Parathyroid adenoma (tissue), 2 donors: ENCODE results near the gene HIKESHI.
"Not testable (repeated sequence)": the region's sequence is repeated elsewhere in the genome, so short reads cannot be mapped to it uniquely, and the experiment has no call there.

Experiments used
- H2AFZ ChIP-seq: fragments of 300-600 bp; sonication (generic); one replicate; pipeline ENCODE4 v1.7.0; 2017; ENCODE audit warnings: antibody characterized with exemption, mild to moderate bottlenecking
- H3K27ac ChIP-seq: fragments of 300-600 bp; sonication (generic); one replicate; pipeline ENCODE4 v1.7.0; 2017
- H3K27me3 ChIP-seq: fragments of 300-600 bp; sonication (generic); one replicate; pipeline ENCODE4 v1.7.0; 2017; ENCODE audit warnings: low read length; ENCODE audit not compliant: control insufficient read depth, insufficient read depth
- H3K36me3 ChIP-seq: fragments of 300-600 bp; sonication (generic); one replicate; pipeline ENCODE4 v1.7.0; 2017; ENCODE audit warnings: low read length; ENCODE audit not compliant: control insufficient read depth, insufficient read depth
- H3K4me1 ChIP-seq: fragments of 300-600 bp; sonication (generic); one replicate; pipeline ENCODE4 v1.7.0; 2017; ENCODE audit warnings: control low read depth
- H3K4me2 ChIP-seq: fragments of 300-600 bp; sonication (generic); one replicate; pipeline ENCODE4 v1.7.0; 2017; ENCODE audit warnings: low read length
- H3K4me3 ChIP-seq: fragments of 300-600 bp; sonication (generic); one replicate; pipeline ENCODE4 v1.7.0; 2017; ENCODE audit warnings: low read depth, low read length
- H3K79me2 ChIP-seq: fragments of 300-600 bp; sonication (generic); one replicate; pipeline ENCODE4 v1.7.0; 2017; ENCODE audit warnings: control low read depth
- H3K9ac ChIP-seq: fragments of 300-600 bp; sonication (generic); one replicate; pipeline ENCODE4 v1.7.0; 2017; ENCODE audit warnings: mild to moderate bottlenecking
- H3K9me3 ChIP-seq: fragments of 300-600 bp; sonication (generic); one replicate; pipeline ENCODE4 v1.7.0; 2017; ENCODE audit warnings: low read length; ENCODE audit not compliant: control insufficient read depth
- TF ChIP-seq, protein P1 (sequence below): fragments of 300-600 bp; sonication (generic); IDR thresholded peaks from one replicate; pipeline ENCODE4 v1.7.0; 2017; ENCODE audit warnings: antibody characterized with exemption, mild to moderate bottlenecking
- donor health status: primary hyperparathyroidism.

The HIKESHI gene

DNA sequence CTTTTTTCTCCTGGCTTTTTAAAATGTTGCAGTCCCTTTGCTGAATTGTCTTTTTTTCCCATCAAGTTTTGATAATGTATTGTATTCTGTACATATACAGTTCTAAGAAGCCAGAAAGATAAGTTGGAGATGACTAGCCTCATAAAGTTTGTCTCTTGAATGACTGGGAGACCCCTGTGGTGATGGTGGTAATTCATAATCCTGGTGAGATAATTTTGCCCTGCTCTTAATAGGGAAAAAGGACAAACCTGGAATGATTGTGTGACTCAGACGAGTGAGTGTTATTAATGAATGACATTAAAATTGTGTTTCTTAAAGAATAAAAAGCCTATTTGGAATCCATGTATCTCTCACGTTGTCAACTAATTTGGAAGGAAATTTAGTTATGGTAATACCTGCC is 1.2 kb downstream of the HIKESHI start:
- Histone ChIP-seq H3K79me2 (no peaks in the 10 kb centered on the region), H2AFZ (no peak overlapping the region), H3K27ac (no peak overlapping the region), H3K4me3 (peak overlapping the region; percentile 93), H3K9me3 (no peaks in the 10 kb centered on the region), H3K27me3 (no peaks in the 10 kb centered on the region), H3K4me1 (no peaks in the 10 kb centered on the region), H3K9ac (no peak overlapping the region), H3K4me2 (peak overlapping the region; percentile 73), H3K36me3 (no peaks in the 10 kb centered on the region)
- TF ChIP-seq, protein P1, sequence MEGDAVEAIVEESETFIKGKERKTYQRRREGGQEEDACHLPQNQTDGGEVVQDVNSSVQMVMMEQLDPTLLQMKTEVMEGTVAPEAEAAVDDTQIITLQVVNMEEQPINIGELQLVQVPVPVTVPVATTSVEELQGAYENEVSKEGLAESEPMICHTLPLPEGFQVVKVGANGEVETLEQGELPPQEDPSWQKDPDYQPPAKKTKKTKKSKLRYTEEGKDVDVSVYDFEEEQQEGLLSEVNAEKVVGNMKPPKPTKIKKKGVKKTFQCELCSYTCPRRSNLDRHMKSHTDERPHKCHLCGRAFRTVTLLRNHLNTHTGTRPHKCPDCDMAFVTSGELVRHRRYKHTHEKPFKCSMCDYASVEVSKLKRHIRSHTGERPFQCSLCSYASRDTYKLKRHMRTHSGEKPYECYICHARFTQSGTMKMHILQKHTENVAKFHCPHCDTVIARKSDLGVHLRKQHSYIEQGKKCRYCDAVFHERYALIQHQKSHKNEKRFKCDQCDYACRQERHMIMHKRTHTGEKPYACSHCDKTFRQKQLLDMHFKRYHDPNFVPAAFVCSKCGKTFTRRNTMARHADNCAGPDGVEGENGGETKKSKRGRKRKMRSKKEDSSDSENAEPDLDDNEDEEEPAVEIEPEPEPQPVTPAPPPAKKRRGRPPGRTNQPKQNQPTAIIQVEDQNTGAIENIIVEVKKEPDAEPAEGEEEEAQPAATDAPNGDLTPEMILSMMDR = no peak

DNA sequence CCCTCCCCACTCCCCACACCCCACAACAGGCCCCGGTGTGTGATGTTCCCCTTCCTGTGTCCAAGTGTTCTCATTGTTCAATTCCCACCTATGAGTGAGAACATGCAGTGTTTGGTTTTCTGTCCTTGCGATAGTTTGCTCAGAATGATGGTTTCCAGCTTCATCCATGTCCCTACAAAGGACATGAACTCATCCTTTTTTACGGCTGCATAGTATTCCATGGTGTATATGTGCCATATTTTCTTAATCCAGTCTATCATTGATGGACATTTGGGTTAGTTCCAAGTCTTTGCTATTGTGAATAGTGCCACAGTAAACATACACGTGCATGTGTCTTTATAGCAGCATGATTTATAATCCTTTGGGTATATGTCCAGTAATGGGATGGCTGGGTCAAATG is 6.7 kb downstream of the HIKESHI start:
- not testable (repeated sequence) for H3K27me3 ChIP-seq, H3K4me3 ChIP-seq, H3K4me1 ChIP-seq, H3K79me2 ChIP-seq, H3K9ac ChIP-seq, H3K4me2 ChIP-seq, H3K27ac ChIP-seq, H2AFZ ChIP-seq, H3K9me3 ChIP-seq, H3K36me3 ChIP-seq

DNA sequence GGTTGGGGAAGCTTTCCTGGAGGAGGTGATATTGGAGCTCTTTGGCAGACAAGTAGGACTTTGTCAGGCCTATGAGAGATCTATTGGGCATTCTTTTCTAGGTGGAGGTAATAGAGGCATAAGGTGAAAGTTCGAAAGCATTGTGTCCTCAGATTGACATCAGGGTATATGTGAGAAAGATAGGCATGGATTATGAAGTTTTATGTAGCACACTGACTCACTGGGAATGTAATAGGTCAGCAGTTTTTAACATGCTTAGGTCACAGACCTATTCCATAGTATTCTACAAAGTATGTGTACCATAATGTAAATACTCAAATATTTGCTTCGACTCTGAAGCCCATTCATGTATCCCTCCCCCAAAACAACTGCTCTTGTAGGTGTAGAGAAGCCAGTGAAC is 11.8 kb downstream of the HIKESHI start:
- TF ChIP-seq, protein P1 = no peak
- no peak overlapping the region for H3K4me2 ChIP-seq
- H3K4me1 ChIP-seq = no peaks in the 10 kb centered on the region
- no peaks in the 10 kb centered on the region for H3K79me2 ChIP-seq
- no peaks in the 10 kb centered on the region for H3K27me3 ChIP-seq
- H3K36me3 ChIP-seq = no peaks in the 10 kb centered on the region
- no peak overlapping the region for H3K9ac ChIP-seq
- no peak overlapping the region for H3K4me3 ChIP-seq
- H3K27ac ChIP-seq = no peak overlapping the region
- H3K9me3 ChIP-seq = no peaks in the 10 kb centered on the region
- no peak overlapping the region for H2AFZ ChIP-seq

DNA sequence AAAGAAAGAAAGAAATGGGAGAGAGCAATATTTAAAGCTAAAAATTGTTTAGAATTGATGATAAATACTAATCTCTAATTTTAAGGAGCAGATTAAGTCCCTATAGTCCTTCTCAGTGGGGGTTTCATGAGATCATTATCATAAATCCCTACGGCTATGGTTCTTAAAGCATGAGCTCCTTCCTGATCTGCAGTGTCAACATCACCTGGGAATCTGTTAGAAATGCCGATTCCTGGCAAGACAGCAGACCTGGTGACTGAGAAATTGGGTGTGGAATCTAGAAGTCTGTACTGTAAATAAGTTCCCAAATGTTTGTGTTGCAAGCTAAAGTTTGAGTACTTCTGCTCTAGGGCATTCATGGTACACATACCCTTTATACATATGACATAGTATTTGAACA is 12.6 kb downstream of the HIKESHI start:
- no peak overlapping the region for H2AFZ ChIP-seq
- TF ChIP-seq, protein P1 = no peak
- no peaks in the 10 kb centered on the region for H3K9me3 ChIP-seq

DNA sequence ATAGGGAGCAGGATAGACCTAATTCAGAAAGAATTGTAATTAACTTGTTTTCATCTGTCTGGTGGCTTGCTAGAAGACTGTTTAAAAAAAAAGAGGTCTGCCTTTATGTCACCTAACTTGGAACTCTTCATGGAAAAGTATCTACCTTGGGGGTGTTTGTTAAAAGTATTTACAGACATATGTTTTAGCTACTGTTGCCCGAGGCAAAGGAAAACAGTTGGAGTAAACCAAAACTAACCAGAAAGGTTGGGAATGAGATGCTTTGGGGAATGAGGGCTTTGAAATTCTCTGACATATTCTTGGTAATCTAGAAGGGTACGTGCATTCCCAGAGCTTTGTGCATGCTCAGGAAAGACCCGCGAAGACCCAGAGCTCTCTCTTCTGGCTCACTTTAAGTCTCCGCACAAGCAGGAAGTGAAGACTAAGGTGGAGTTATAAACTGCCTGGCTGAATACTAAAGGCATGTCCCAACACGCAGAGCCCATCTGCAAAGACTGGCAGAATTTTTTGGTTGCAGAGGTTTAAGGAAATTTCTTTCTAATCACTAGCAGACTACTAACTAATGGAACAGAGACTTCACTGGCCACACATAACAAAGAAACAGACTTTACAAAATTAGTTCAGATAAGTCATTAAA is 33.2 kb downstream of the HIKESHI start:
- TF ChIP-seq, protein P1 = no peak

More for the DNA sequence above, 12.6 kb downstream of the HIKESHI start:
- no peak overlapping the region for H3K4me2 ChIP-seq
- no peaks in the 10 kb centered on the region for H3K79me2 ChIP-seq
- H3K36me3 ChIP-seq = no peaks in the 10 kb centered on the region
- H3K27me3 ChIP-seq = no peaks in the 10 kb centered on the region
- no peak overlapping the region for H3K9ac ChIP-seq
- H3K4me3 ChIP-seq = no peak overlapping the region
- no peak overlapping the region for H3K27ac ChIP-seq
- no peaks in the 10 kb centered on the region for H3K4me1 ChIP-seq

More for the DNA sequence above, 33.2 kb downstream of the HIKESHI start:
- Histone ChIP-seq H3K4me2 (no peak overlapping the region), H3K4me3 (no peak overlapping the region), H3K27ac (no peak overlapping the region), H3K9me3 (no peaks in the 10 kb centered on the region), H3K9ac (no peak overlapping the region), H2AFZ (no peak overlapping the region), H3K79me2 (no peaks in the 10 kb centered on the region), H3K4me1 (no peaks in the 10 kb centered on the region), H3K36me3 (no peaks in the 10 kb centered on the region), H3K27me3 (no peaks in the 10 kb centered on the region)
